Gastroesophageal sphincter (tissue), 3 donors: ENCODE results near the gene RAB11A.

Experiments
- CTCF ChIP-seq, 4 experiments: fragments of 200-600 bp in 2 of 4; fragments of 450-650 bp in 2 of 4; sonication (generic) in 1 of 4; IDR thresholded peaks; one replicate each; pipeline ENCODE4 v1.5.1; 2017 to 2019; ENCODE audit warnings: antibody characterized with exemption in 4 of 4, mild to moderate bottlenecking in 2 of 4, moderate library complexity in 2 of 4
- POLR2A ChIP-seq, 2 donors: fragments of 450-650 bp; IDR thresholded peaks; one replicate each; pipeline ENCODE4 v1.6.1; 2017; ENCODE audit warnings: antibody characterized with exemption in 2 of 2, mild to moderate bottlenecking in 2 of 2, moderate library complexity in 1 of 2

GRCh38 chr15:65869126-65869953 lies at the start of gene RAB11A:
- TF ChIP-seq CTCF (IDR thresholded peaks at IDR 0.05) (peak in 3 of 4 experiments; percentile 17 to 58 (median 50)), POLR2A (IDR thresholded peaks at IDR 0.05) (peak; percentile 92 to 93)
